Right atrium auricular region (tissue), 2 donors: ENCODE measurements around the gene AOC2. TPM values are rescaled to one million over a fixed set of nuclear protein-coding genes. Genes with fewer than 3 reads are reported as not detected.
"Not testable (repeated sequence)": the region's sequence is repeated elsewhere in the genome, so short reads cannot be mapped to it uniquely, and the experiment has no call there.

Experiments
- DNase-seq: peaks from one replicate; pipeline ENCODE4 v3.0.0-alpha.2; 2019; ENCODE audit warnings: low spot score
- H3K27ac ChIP-seq, 2 donors: fragments of 200-600 bp; sonication (generic); 1 replicate in 1 of 2; 2 replicates in 1 of 2; pipeline ENCODE4 v1.5.1; 2016 to 2019
- H3K27me3 ChIP-seq, 2 donors: fragments of 200-600 bp; sonication (generic); one replicate each; pipeline versions ENCODE4 v1.5.1 to v1.6.0; 2017 to 2019
- H3K36me3 ChIP-seq: fragments of 200-600 bp; sonication (generic); one replicate; pipeline ENCODE4 v1.5.1; 2016
- H3K4me1 ChIP-seq, 2 donors: fragments of 200-600 bp; sonication (generic); one replicate each; pipeline versions ENCODE4 v1.5.1 to v1.6.0; 2017 to 2019
- H3K4me3 ChIP-seq, 2 donors: fragments of 200-600 bp; sonication (generic); 1 replicate in 1 of 2; 2 replicates in 1 of 2; pipeline ENCODE4 v1.5.1; 2017 to 2019; ENCODE audit warnings: mild to moderate bottlenecking in 1 of 2, moderate library complexity in 1 of 2
- H3K9me3 ChIP-seq, 2 donors: fragments of 200-600 bp; sonication (generic); one replicate each; pipeline ENCODE4 v1.5.1; 2019
- total RNA-seq, 2 donors: library from RNA; depleted of rRNA; stranded (reverse); fragments of >200 nt; gene quantifications; one replicate each; pipeline ENCODE4 v1.1.0, GENCODE V29; 2016
- TF ChIP-seq, protein P1 (sequence below), 2 donors: fragments of 200-600 bp; sonication (generic); IDR thresholded peaks; one replicate each; pipeline ENCODE4 v1.5.1; 2019; ENCODE audit warnings: antibody characterized with exemption in 2 of 2

Gene AOC2
- total RNA-seq, 2 donors from 2014 or later, result 0.55 TPM; not detected in 1

DNA sequence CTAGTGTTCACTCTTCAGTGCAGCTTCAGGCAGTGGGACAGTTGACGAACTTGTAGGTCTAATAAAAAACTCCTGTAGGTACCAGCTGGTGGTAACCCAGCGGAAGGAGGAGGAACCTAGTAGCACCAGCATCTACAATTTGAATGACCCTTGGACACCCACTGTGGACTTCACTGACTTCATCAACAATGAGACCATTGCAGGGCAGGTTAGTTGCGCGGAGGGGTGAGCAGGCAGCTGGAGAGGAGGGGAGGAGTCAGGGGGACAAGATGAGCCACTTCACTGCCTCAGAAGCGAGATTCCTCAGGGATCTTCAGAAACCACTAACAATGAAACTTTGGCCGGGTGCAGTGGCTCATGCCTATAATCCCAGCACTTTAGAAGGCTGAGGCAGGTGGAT lies 28.9 kb downstream of the AOC2 start:
- TF ChIP-seq, protein P1, sequence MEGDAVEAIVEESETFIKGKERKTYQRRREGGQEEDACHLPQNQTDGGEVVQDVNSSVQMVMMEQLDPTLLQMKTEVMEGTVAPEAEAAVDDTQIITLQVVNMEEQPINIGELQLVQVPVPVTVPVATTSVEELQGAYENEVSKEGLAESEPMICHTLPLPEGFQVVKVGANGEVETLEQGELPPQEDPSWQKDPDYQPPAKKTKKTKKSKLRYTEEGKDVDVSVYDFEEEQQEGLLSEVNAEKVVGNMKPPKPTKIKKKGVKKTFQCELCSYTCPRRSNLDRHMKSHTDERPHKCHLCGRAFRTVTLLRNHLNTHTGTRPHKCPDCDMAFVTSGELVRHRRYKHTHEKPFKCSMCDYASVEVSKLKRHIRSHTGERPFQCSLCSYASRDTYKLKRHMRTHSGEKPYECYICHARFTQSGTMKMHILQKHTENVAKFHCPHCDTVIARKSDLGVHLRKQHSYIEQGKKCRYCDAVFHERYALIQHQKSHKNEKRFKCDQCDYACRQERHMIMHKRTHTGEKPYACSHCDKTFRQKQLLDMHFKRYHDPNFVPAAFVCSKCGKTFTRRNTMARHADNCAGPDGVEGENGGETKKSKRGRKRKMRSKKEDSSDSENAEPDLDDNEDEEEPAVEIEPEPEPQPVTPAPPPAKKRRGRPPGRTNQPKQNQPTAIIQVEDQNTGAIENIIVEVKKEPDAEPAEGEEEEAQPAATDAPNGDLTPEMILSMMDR (IDR thresholded peaks at IDR 0.05), result no peak
- H3K4me1 ChIP-seq, result no peaks in the 10 kb centered on the region
- H3K9me3 ChIP-seq, result peaks cover 0 to 3% of the 10 kb centered on the region in 2 donors
- H3K27me3 ChIP-seq, result no peaks in the 10 kb centered on the region
- DNase-seq, result no peak
- H3K36me3 ChIP-seq, result no peaks in the 10 kb centered on the region
- H3K4me3 ChIP-seq, result no peak overlapping the region
- no peak overlapping the region for H3K27ac ChIP-seq

DNA sequence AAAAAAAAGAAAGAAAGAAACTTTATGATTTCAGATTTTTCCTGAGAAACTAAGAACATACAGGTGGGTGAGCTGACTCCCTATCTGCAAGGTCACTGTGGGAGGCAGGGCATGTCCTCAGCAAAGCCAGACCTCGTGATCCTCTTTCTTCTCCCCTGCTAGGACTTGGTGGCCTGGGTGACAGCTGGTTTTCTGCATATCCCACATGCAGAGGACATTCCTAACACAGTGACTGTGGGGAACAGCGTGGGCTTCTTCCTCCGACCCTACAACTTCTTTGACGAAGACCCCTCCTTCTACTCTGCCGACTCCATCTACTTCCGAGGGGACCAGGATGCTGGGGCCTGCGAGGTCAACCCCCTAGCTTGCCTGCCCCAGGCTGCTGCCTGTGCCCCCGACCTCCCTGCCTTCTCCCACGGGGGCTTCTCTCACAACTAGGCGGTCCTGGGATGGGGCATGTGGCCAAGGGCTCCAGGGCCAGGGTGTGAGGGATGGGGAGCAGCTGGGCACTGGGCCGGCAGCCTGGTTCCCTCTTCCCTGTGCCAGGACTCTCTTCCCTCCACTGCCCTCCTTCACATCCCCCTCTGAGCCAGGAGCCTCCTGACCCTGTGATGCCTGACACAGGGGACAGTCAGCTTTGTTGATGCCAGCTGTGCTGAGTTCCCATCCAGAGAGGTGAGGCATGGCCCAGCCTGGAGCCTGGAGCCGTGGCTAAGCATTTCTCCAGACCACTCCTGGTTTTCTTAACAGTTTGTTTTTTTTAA lies 29.7 kb downstream of the AOC2 start:
- H3K27me3 ChIP-seq, H3K4me1 ChIP-seq, H3K36me3 ChIP-seq, DNase-seq, H3K9me3 ChIP-seq, H3K27ac ChIP-seq, H3K4me3 ChIP-seq: not testable (repeated sequence)

DNA sequence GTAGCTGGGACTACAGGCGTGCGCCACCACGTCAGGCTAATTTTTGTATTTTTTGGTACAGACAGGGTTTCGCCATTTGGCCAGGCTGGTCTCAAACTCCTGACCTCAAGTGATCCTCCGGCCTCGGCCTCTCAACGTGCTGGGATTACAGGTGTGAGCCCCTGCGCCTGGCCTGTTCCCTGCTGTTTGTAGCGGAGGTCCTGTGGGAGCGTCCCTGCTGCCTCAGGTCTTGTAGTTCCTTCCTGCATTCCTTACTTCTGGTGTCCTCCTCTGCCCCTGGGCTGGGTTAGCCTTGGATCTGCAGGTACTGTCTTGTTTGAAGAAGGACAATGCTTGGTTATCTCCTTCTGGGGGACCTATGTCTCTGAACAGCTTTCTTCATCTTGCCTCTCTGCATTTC lies 32.7 kb downstream of the AOC2 start:
- Histone ChIP-seq H3K27ac (no peak overlapping the region), H3K4me3 (no peak overlapping the region), H3K27me3 (no peaks in the 10 kb centered on the region), H3K4me1 (no peaks in the 10 kb centered on the region), H3K36me3 (no peaks in the 10 kb centered on the region), H3K9me3 (no peaks in the 10 kb centered on the region)
- DNase-seq, result no peak
- TF ChIP-seq, protein P1 (IDR thresholded peaks at IDR 0.05), result no peak

DNA sequence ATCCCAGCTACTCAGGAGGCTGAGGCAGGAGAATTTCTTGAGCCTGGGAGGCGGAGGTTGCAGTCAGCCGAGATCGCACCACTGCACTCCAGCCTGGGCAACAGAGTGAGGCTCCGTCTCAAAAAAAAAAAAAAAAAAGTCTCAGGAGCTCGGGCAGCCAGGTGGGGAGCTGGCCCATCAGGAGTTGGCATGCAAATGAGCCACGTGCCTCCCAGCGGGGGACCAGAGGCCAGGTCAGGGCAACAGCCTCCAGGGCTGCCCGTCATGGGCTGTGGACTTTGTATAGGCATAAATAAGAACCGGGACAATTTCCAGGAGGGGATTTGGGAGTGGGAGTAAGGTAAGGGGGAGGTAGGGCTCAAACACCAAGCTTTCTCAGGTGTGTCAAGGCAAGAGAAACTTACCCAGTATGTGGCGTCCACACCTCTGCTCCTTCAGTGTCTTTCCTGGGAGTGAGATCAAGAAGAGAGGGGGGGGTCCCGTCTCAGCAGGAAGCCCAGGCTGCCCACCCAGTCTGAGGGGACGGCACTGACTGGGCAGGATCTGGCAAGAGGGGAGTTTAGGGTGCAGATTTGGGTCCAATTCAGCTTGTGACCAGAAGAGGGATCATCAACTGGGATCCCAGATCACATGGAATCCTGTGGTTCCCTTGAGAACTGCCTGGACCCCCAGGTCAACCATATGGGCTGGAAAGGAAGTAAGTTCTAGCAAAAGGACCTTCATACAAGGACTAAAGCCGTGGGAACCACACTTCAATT lies 33.9 kb downstream of the AOC2 start:
- no peaks in the 10 kb centered on the region for H3K27me3 ChIP-seq
- H3K27ac ChIP-seq, result no peak overlapping the region
- TF ChIP-seq, protein P1 (IDR thresholded peaks at IDR 0.05), result no peak
- no peak overlapping the region for H3K4me3 ChIP-seq
- H3K9me3 ChIP-seq, result no peaks in the 10 kb centered on the region
- no peaks in the 10 kb centered on the region for H3K4me1 ChIP-seq
- DNase-seq, result no peak
- H3K36me3 ChIP-seq, result no peaks in the 10 kb centered on the region

DNA sequence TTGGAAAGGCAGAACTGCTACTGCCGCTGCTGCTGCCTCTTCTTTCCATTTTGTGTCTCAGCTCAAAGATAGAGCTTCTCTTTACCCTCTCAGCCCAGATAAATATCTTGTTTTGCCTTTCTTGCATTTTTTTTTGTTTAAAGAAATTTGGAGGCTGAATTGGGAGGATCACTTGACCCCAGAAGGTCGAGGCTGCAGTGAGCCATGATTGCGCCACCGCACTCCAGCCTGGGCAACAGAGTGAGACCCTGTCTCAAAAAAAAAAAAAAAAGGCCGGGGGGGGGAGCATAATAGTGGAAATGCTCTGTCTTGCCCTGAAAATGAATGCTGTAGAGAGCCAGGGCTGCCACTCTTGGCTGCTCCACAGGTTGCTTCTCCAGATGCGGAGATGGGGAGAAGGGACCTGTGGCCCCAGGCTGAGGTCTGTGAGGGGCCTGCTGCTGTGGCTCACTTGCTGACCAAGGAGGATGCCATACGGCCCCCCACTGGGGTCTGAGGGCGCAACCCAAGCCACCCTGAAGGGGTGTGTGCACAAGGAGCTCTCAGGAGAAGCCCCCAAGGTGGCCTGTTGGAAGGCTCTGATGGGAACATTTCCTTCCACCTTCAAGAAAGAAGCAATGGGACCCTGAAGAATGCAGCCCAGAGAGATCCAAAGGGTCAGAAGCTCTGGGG lies 34.7 kb downstream of the AOC2 start:
- Histone ChIP-seq H3K27ac (no peak overlapping the region), H3K4me3 (no peak overlapping the region), H3K4me1 (no peaks in the 10 kb centered on the region), H3K9me3 (no peaks in the 10 kb centered on the region), H3K27me3 (no peaks in the 10 kb centered on the region), H3K36me3 (no peaks in the 10 kb centered on the region)
- TF ChIP-seq, protein P1 (IDR thresholded peaks at IDR 0.05), result no peak
- DNase-seq, result no peak

DNA sequence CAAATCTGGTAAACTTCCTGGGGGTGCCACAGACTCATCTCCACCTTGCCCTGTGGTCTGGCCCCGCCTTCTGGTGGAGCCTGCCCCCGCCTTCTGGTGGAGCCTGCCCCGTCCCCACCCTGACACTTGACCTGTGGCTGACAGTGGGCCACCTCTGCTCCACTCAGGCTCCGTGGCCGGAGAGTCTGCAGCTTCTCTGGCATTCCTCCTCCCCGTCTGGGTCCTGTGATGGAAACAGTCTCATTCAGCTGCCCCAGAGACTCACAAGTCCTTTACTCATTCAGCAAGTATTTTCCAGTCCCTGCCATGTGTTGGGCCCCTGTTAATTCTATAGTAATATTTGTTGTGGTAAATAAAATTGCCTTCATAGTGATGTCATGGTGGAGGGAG lies 35.2 kb downstream of the AOC2 start:
- no peak overlapping the region for H3K27ac ChIP-seq
- TF ChIP-seq, protein P1 (IDR thresholded peaks at IDR 0.05), result no peak

More for the DNA sequence above, 35.2 kb downstream of the AOC2 start:
- no peaks in the 10 kb centered on the region for H3K36me3 ChIP-seq
- H3K4me3 ChIP-seq, result no peak overlapping the region
- no peaks in the 10 kb centered on the region for H3K4me1 ChIP-seq
- H3K9me3 ChIP-seq, result no peaks in the 10 kb centered on the region
- DNase-seq, result no peak
- no peaks in the 10 kb centered on the region for H3K27me3 ChIP-seq
